MCF 10A (cell line): ENCODE results near the gene LIPN. TPM values are rescaled to one million over a fixed set of nuclear protein-coding genes. Genes with fewer than 3 reads are reported as not detected.

Source experiments
- BruUV-seq: library from RNA; stranded (reverse); fragments of 400-500 nt; replicated peaks from 2 replicates; lab custom pipeline; 2021; lab: Mats Ljungman, UMichigan
- CTCF ChIA-PET: fragments of 300-600 bp; sonication (Branson Sonifier 250); formaldehyde crosslinking; extraction: SDS; loops from one replicate; lab custom pipeline; 2021; ENCODE audit warnings: antibody characterized with exemption, inconsistent platforms; lab: Yijun Ruan, JAX
- POLR2A ChIA-PET: fragments of 300-600, 350-650 bp; sonication (Branson Sonifier 250); formaldehyde crosslinking; extraction: SDS; loops from one replicate; lab custom pipeline; 2020; ENCODE audit warnings: antibody characterized with exemption, inconsistent platforms; lab: Yijun Ruan, JAX
- DNase-seq: peaks from one replicate; pipeline ENCODE4 v3.0.0-alpha.2; 2018; ENCODE audit not compliant: unreplicated experiment
- H3K27ac Mint-ChIP-seq: one replicate; pipeline ENCODE4 v1.8.0; 2022; ENCODE audit warnings: mild to moderate bottlenecking, low read depth, mixed read lengths; ENCODE audit not compliant: unreplicated experiment
- H3K27me3 Mint-ChIP-seq: one replicate; pipeline ENCODE4 v1.8.0; 2022; ENCODE audit warnings: mixed read lengths; ENCODE audit not compliant: insufficient read depth, unreplicated experiment
- H3K36me3 Mint-ChIP-seq: one replicate; pipeline ENCODE4 v1.8.0; 2022; ENCODE audit warnings: mild to moderate bottlenecking, moderate library complexity, mixed read lengths; ENCODE audit not compliant: insufficient read depth, unreplicated experiment
- H3K4me1 Mint-ChIP-seq: one replicate; pipeline ENCODE4 v1.8.0; 2022; ENCODE audit warnings: mixed read lengths; ENCODE audit not compliant: insufficient read depth, unreplicated experiment
- H3K4me3 Mint-ChIP-seq: one replicate; pipeline ENCODE4 v1.8.0; 2022; ENCODE audit warnings: mild to moderate bottlenecking, moderate library complexity, mixed read lengths; ENCODE audit not compliant: unreplicated experiment
- H3K9me3 Mint-ChIP-seq: one replicate; pipeline ENCODE4 v1.8.0; 2022; ENCODE audit warnings: mixed read lengths; ENCODE audit not compliant: unreplicated experiment
- CTCF ChIP-seq: fragments of 200-600 bp; IDR thresholded peaks from one replicate; pipeline ENCODE4 v1.8.0; 2022; ENCODE audit warnings: antibody characterized with exemption, mild to moderate bottlenecking; ENCODE audit not compliant: unreplicated experiment
- intact Hi-C: fragments of 100-400 bp; cut with micrococcal nuclease; formaldehyde crosslinking; loops from 2 replicates; pipeline ENCODE4 v1.14.1; 2022
- total RNA-seq: library from RNA; stranded (reverse); gene quantifications from 2 replicates; pipeline ENCODE4 v1.2.3, GENCODE V29; 2022

LIPN gene
- total RNA-seq, 1 experiment from 2014 or later, result not detected

- DNase-seq, result no peak
- no TSS peak for BruUV-seq
- intact Hi-C loops, result no loop called here
- Mint-ChIP-seq H3K27me3 (no peaks in the 10 kb centered on the region), H3K36me3 (no peaks in the 10 kb centered on the region), H3K4me1 (no peaks in the 10 kb centered on the region), H3K9me3 (no peaks in the 10 kb centered on the region), H3K4me3 (no peak overlapping the region), H3K27ac (no peak overlapping the region)
- POLR2A ChIA-PET, result interaction anchor here (1.0 kb wide), 1 partner anchor 107 kb away, joined by 3 read pairs; no protein-coding TSS in a partner anchor
- CTCF ChIA-PET, result interaction anchor here (0.8 to 19.9 kb wide), 7 partner anchors 9 to 261 kb away, joined by 3 to 588 read pairs (median 4); no protein-coding TSS in a partner anchor
- TF ChIP-seq CTCF, result no peak
Observed at GRCh38 chr10:88826388-88826787, 66.6 kb downstream of the LIPN start.

DNA sequence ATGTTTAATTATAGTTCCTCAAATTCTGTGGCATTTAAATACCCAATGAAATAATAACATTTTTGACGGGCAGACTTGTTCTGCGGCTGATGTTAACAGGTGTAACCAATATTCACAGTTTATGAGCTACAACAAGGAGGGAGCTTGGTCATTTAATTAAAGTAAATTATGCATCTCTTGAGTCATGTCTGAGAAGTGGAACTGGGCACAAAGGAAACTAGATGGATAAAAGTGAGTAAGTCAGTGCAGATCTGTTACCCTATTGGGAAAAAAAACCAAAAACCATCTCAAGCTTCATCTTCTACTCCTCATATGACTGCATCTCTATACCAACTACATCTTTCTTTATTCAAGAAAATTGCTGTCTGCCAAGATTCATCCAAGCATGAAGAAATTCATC lies 67.9 kb downstream of the LIPN start:
- Mint-ChIP-seq H3K9me3 (no peaks in the 10 kb centered on the region), H3K27me3 (no peaks in the 10 kb centered on the region), H3K27ac (no peak overlapping the region), H3K36me3 (no peaks in the 10 kb centered on the region), H3K4me1 (no peaks in the 10 kb centered on the region), H3K4me3 (no peak overlapping the region)
- CTCF ChIA-PET, result interaction anchor here (0.6 to 19.9 kb wide), 6 partner anchors 7 to 538 kb away, joined by 3 to 588 read pairs (median 4); no protein-coding TSS in a partner anchor
- BruUV-seq, result no TSS peak
- DNase-seq, result no peak
- intact Hi-C loops, result no loop called here
- no peak for TF ChIP-seq CTCF
- POLR2A ChIA-PET, result interaction anchor here (0.6 to 1.0 kb wide), 2 partner anchors 24 to 105 kb away, joined by 3 read pairs; partner anchors contain the start of gene ANKRD22

DNA sequence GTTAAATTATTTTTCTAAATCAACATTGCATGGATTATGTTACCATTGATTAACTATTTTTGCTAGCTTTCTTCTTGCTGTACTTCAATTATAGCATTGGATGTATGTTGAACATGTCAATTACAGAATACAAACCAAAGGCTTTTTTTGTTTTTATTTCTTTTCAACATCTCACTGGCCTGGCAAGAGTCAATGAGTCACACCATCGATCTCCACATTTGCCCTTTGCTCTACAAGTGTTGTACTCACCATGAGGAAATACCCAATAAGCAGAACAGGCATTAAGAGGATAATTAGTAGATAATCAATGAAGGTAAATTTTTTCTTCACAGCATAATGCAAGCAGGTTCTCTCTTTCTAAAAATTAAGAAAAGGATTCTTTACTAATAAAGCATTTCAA lies 68.5 kb downstream of the LIPN start:
- no peaks in the 10 kb centered on the region for H3K4me1 Mint-ChIP-seq

More for the DNA sequence above, 68.5 kb downstream of the LIPN start:
- Mint-ChIP-seq H3K27me3 (no peaks in the 10 kb centered on the region), H3K4me3 (no peak overlapping the region), H3K9me3 (no peaks in the 10 kb centered on the region), H3K27ac (no peak overlapping the region), H3K36me3 (no peaks in the 10 kb centered on the region)
- BruUV-seq, result no TSS peak
- ChIA-PET CTCF (interaction anchor here (0.6 to 19.9 kb wide), 2 partner anchors 65 to 102 kb away, joined by 3 to 588 read pairs; no protein-coding TSS in a partner anchor), POLR2A (interaction anchor here (0.6 to 1.5 kb wide), 2 partner anchors 23 to 162 kb away, joined by 3 to 4 read pairs; partner anchors contain the start of genes ANKRD22 and FAS)
- DNase-seq, result no peak
- TF ChIP-seq CTCF, result no peak
- intact Hi-C loops, result no loop called here

Other genes starting within 250 kb of the LIPN start
- not detected in 2 replicates for gene RNLS, start 176.7 kb upstream of the LIPN start, total RNA-seq
- gene LIPJ, start 173.3 kb upstream of the LIPN start, total RNA-seq, result not detected in 2 replicates
- not detected in 2 replicates for gene LIPF, start 95.6 kb upstream of the LIPN start, total RNA-seq
- gene LIPK, start 53.8 kb upstream of the LIPN start, total RNA-seq, result not detected in 2 replicates
- gene LIPM, start 42.7 kb downstream of the LIPN start, total RNA-seq, result not detected in 2 replicates
- 0.26 TPM in 1 of 2 replicates, not detected in the other for gene ANKRD22, start 91.8 kb downstream of the LIPN start, total RNA-seq
- gene STAMBPL1, start 120.2 kb downstream of the LIPN start, total RNA-seq, result 18.9 and 29.2 TPM in 2 replicates
- gene ACTA2, start 192.8 kb downstream of the LIPN start, total RNA-seq, result 25.4 and 25.6 TPM in 2 replicates
- gene FAS, start 230.8 kb downstream of the LIPN start, total RNA-seq, result 55.6 and 60.2 TPM in 2 replicates